Prostate gland (tissue), 2 donors: Measurements from ENCODE around the gene TRPV4. TPM values are rescaled to one million over a fixed set of nuclear protein-coding genes. Genes with fewer than 3 reads are reported as not detected.

Experiments
- DNase-seq: peaks from one replicate; pipeline ENCODE4 v3.0.0-alpha.2; 2019; ENCODE audit warnings: low spot score
- H3K27ac ChIP-seq, 2 donors: fragments of 200-600 bp; sonication (generic); 2 replicates each; pipeline ENCODE4 v1.5.1; 2017 to 2019
- H3K27me3 ChIP-seq: fragments of 200-600 bp; sonication (generic); replicated peaks from 2 replicates; pipeline ENCODE4 v1.5.1; 2019; ENCODE audit not compliant: insufficient read depth
- H3K36me3 ChIP-seq, 2 donors: fragments of 200-600 bp; sonication (generic); 1 replicate in 1 of 2; 2 replicates in 1 of 2; pipeline versions ENCODE4 v1.5.1 to v1.8.1; 2017 to 2019
- H3K4me1 ChIP-seq: fragments of 200-600 bp; sonication (generic); replicated peaks from 2 replicates; pipeline ENCODE4 v1.5.1; 2019
- H3K4me3 ChIP-seq, 2 donors: fragments of 200-600 bp; sonication (generic); 2 replicates each; pipeline ENCODE4 v1.5.1; 2017 to 2019
- H3K9me3 ChIP-seq: fragments of 200-600 bp; sonication (generic); 2 replicates; pipeline ENCODE4 v1.5.1; 2017
- POLR2A ChIP-seq: fragments of 450-650 bp; IDR thresholded peaks from one replicate; pipeline ENCODE4 v1.6.1; 2016; ENCODE audit warnings: antibody characterized with exemption, mild to moderate bottlenecking
- POLR2AphosphoS5 ChIP-seq: sonication (generic); formaldehyde crosslinking; IDR thresholded peaks from one replicate; pipeline ENCODE4 v1.6.1; 2017; ENCODE audit warnings: antibody characterized with exemption
- WGBS: methylation state at CpG from one replicate; pipeline ENCODE4 v1.1.5; 2018; 5-methylcytosine and 5-hydroxymethylcytosine counted together
- intact Hi-C: fragments of 100-400 bp; cut with DNase I; formaldehyde crosslinking; loops from one replicate; pipeline ENCODE4 v1.14.2; 2022
- total RNA-seq, 2 donors: library from RNA; depleted of rRNA; stranded (reverse); fragments of >200 nt; gene quantifications; one replicate each; pipeline ENCODE4 v1.1.0, GENCODE V29; 2016
- TF ChIP-seq, protein P1 (sequence below), 4 experiments: fragments of 200-600 bp in 2 of 4; fragments of 450-650 bp in 2 of 4; sonication (generic) in 2 of 4; IDR thresholded peaks; 1 replicate in 3 of 4; 2 replicates in 1 of 4; pipeline ENCODE4 v1.5.1; 2016 to 2019; ENCODE audit warnings: antibody characterized with exemption in 4 of 4, mild to moderate bottlenecking in 2 of 4, moderate library complexity in 2 of 4

TRPV4 gene
- total RNA-seq, 2 donors from 2014 or later: 4.6 to 8.0 TPM

GRCh38 chr12:109793826-109794501 lies 39.2 kb downstream of the TRPV4 start:
- intact Hi-C loops: no loop called here
- Histone ChIP-seq H3K4me1 (no peaks in the 10 kb centered on the region), H3K27me3 (no peaks in the 10 kb centered on the region), H3K36me3 (no peaks in the 10 kb centered on the region), H3K4me3 (no peak overlapping the region), H3K27ac (no peak overlapping the region), H3K9me3 (no peaks in the 10 kb centered on the region)
- WGBS: 92% methylated on average over 26 of the region's 26 CpGs
- TF ChIP-seq POLR2A (no peak), POLR2AphosphoS5 (no peak)
- TF ChIP-seq, protein P1, sequence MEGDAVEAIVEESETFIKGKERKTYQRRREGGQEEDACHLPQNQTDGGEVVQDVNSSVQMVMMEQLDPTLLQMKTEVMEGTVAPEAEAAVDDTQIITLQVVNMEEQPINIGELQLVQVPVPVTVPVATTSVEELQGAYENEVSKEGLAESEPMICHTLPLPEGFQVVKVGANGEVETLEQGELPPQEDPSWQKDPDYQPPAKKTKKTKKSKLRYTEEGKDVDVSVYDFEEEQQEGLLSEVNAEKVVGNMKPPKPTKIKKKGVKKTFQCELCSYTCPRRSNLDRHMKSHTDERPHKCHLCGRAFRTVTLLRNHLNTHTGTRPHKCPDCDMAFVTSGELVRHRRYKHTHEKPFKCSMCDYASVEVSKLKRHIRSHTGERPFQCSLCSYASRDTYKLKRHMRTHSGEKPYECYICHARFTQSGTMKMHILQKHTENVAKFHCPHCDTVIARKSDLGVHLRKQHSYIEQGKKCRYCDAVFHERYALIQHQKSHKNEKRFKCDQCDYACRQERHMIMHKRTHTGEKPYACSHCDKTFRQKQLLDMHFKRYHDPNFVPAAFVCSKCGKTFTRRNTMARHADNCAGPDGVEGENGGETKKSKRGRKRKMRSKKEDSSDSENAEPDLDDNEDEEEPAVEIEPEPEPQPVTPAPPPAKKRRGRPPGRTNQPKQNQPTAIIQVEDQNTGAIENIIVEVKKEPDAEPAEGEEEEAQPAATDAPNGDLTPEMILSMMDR (IDR thresholded peaks at IDR 0.05): no peak
- no peak for DNase-seq

DNA sequence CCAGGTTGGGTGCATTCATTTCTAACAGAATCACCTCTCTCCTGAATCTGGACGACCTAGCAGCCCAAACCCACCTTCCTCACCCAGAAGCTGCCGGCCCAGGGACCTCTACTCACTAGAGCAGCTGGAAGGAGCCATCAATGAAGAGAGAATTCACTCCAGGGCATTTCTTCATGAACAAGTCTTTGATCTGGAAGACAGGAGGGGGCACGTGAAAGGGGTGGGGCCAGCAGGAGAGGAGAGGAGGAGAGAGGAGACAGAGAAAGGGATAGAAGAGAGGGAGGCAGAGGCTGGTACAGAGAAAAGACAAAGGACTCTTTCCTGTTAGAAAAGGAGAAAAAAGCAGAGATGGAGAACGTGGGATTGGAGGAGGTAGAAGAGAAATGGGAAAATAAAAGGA lies 39.8 kb downstream of the TRPV4 start:
- intact Hi-C loops: no loop called here
- H3K36me3 ChIP-seq: no peaks in the 10 kb centered on the region
- DNase-seq: no peak
- no peaks in the 10 kb centered on the region for H3K27me3 ChIP-seq
- 45% methylated on average over 4 of the region's 4 CpGs for WGBS
- no peak for TF ChIP-seq POLR2AphosphoS5
- H3K4me3 ChIP-seq: no peak overlapping the region
- H3K4me1 ChIP-seq: no peaks in the 10 kb centered on the region
- H3K9me3 ChIP-seq: no peaks in the 10 kb centered on the region
- H3K27ac ChIP-seq: no peak overlapping the region

GRCh38 chr12:109792992-109793391 lies 40.2 kb downstream of the TRPV4 start:
- Histone ChIP-seq H3K27ac (no peak overlapping the region), H3K4me1 (no peaks in the 10 kb centered on the region), H3K9me3 (no peaks in the 10 kb centered on the region), H3K36me3 (no peaks in the 10 kb centered on the region), H3K4me3 (no peak overlapping the region), H3K27me3 (no peaks in the 10 kb centered on the region)
- TF ChIP-seq, protein P1 (IDR thresholded peaks at IDR 0.05): no peak
- TF ChIP-seq POLR2A: no peak
- no peak for TF ChIP-seq POLR2AphosphoS5
- intact Hi-C loops: no loop called here
- DNase-seq: no peak

DNA sequence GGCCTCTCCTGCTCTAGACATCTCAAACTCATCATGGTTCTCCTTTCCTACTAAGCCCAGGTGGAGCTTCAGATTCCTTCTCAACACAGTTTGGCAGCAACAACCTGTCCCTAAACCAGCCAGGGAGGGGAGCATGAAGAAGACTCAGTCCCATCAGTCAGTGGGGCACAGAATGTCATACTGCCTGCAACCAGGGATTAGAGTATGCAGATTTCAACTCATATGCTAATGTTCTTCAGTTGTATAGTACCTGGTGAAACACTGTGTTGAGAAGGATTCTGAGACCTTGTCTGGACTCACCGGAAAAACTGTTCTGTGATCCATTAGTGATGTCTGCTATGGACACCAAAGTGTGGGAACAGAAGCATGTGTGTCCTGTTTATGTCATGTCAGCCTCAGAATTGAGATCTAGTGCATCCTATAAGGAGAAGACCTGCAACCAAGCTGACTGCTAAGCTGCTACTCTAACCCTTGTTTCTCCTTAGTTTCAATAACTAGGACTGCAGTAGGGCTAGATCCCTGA lies 43.6 kb downstream of the TRPV4 start:
- DNase-seq: no peak
- Histone ChIP-seq H3K9me3 (no peaks in the 10 kb centered on the region), H3K36me3 (no peaks in the 10 kb centered on the region), H3K4me1 (no peaks in the 10 kb centered on the region), H3K4me3 (no peak overlapping the region), H3K27ac (no peak overlapping the region), H3K27me3 (no peaks in the 10 kb centered on the region)
- TF ChIP-seq, protein P1 (IDR thresholded peaks at IDR 0.05): no peak
- TF ChIP-seq POLR2A (no peak), POLR2AphosphoS5 (no peak)
- WGBS: 92% methylated on average over 1 of the region's 1 CpG
- intact Hi-C loops: no loop called here

DNA sequence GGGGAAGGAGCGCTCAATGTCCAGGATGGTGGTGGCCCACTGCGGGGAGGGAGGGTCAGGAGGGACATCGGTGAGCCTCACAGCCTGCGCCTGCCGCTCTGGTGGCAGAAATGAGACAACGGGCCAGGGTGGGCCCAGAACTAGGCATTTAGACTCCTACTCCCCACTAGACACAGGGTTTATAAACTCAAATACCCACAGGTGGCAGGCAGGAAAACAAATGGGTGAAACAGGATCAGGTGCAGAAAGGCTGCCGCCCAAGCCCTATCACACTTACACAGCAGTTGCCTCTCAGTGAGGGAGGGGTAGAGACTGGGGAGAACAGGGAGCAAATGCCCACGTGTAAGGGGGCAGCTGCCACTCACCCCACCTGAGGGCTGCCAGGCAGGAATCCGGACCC lies 46.4 kb downstream of the TRPV4 start:
- H3K36me3 ChIP-seq: no peaks in the 10 kb centered on the region
- no peaks in the 10 kb centered on the region for H3K9me3 ChIP-seq
- WGBS: 84% methylated on average over 9 of the region's 9 CpGs
- no peaks in the 10 kb centered on the region for H3K27me3 ChIP-seq
- no peaks in the 10 kb centered on the region for H3K4me1 ChIP-seq
- no peak for TF ChIP-seq POLR2A
- H3K4me3 ChIP-seq: no peak overlapping the region
- no peak overlapping the region for H3K27ac ChIP-seq
- no peak for DNase-seq
- intact Hi-C loops: no loop called here

DNA sequence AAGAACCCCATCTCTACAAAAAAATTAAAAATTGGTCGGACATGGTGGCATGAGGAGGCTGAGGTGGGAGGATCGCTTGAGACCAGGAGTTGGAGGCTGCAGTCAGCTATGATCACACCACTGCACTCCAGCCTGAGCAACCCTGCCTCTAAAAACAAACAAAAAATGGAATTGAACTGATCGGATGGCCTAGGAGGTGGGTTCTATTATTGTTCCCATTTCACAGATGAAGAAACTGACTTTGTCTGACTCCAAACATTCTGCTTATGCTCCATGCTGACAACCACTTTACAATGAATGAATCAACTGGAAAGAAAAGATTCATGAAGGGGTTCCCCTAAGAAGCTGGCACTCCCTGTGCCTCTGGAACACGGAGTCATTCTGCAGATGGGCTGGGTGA lies 47.3 kb downstream of the TRPV4 start:
- TF ChIP-seq POLR2AphosphoS5 (no peak), POLR2A (no peak)
- TF ChIP-seq, protein P1 (IDR thresholded peaks at IDR 0.05): no peak
- Histone ChIP-seq H3K27me3 (no peaks in the 10 kb centered on the region), H3K36me3 (no peaks in the 10 kb centered on the region), H3K9me3 (no peaks in the 10 kb centered on the region), H3K4me3 (no peak overlapping the region), H3K27ac (no peak overlapping the region), H3K4me1 (no peaks in the 10 kb centered on the region)
- no peak for DNase-seq
- intact Hi-C loops: no loop called here
- WGBS: 99% methylated on average over 4 of the region's 4 CpGs
